Measurements from ENCODE around the gene SLC34A1. TPM values are rescaled to one million over a fixed set of nuclear protein-coding genes. Genes with fewer than 3 reads are reported as not detected.
"Not testable (repeated sequence)": the region's sequence is repeated elsewhere in the genome, so short reads cannot be mapped to it uniquely, and the experiment has no call there.

SLC34A1 gene
- total RNA-seq, 1 donor from 2014 or later = not detected

GRCh38 chr5:177372910-177373309 lies 11.3 kb upstream of the SLC34A1 start:
- H3K27ac Mint-ChIP-seq (ENCODE audit: unreplicated experiment) = no peak overlapping the region
- DNase-seq (ENCODE audit: low read depth) = no peak

GRCh38 chr5:177373806-177374205 lies 10.4 kb upstream of the SLC34A1 start:
- no peak overlapping the region for H3K4me2 ChIP-seq (ENCODE audit: low read length)
- H3K4me1 ChIP-seq (ENCODE audit: insufficient read depth, low read length) = peaks cover 6% of the 10 kb centered on the region
- H3K9me3 ChIP-seq (ENCODE audit: insufficient read depth, low read depth, low read length) = no peaks in the 10 kb centered on the region
- no peaks in the 10 kb centered on the region for H3K79me2 ChIP-seq (ENCODE audit: insufficient read depth, low read length)
- H3K4me1 Mint-ChIP-seq (ENCODE audit: low read depth, unreplicated experiment) = no peaks in the 10 kb centered on the region
- H3K27ac ChIP-seq (ENCODE audit: low read depth, low read length) = no peak overlapping the region
- H3K36me3 Mint-ChIP-seq (ENCODE audit: low read depth, unreplicated experiment) = peaks cover 9% of the 10 kb centered on the region
- H3K27me3 Mint-ChIP-seq (ENCODE audit: low read depth, unreplicated experiment) = peaks cover 18% of the 10 kb centered on the region
- DNase-seq (ENCODE audit: low read depth) (no peak), FAIRE-seq (no peak)
- no peak overlapping the region for H3K27ac Mint-ChIP-seq (ENCODE audit: unreplicated experiment)
- H3K27me3 ChIP-seq (ENCODE audit: insufficient read depth, low read length) = no peaks in the 10 kb centered on the region
- TF ChIP-seq EZH2 (IDR thresholded peaks at IDR 0.05; ENCODE audit: insufficient read depth, low read length) (no peak), CTCF (IDR thresholded peaks at IDR 0.05; ENCODE audit: insufficient read depth, low read depth, low read length) (no peak)
- no peak overlapping the region for H3K4me3 Mint-ChIP-seq (ENCODE audit: unreplicated experiment)
- no peaks in the 10 kb centered on the region for H3K36me3 ChIP-seq (ENCODE audit: insufficient read depth, low read length)
- peaks cover 3% of the 10 kb centered on the region for H3K9me3 Mint-ChIP-seq (ENCODE audit: unreplicated experiment)
- no peaks in the 10 kb centered on the region for H4K20me1 ChIP-seq (ENCODE audit: insufficient read depth, low read length)
- H2AFZ ChIP-seq (ENCODE audit: low read depth, low read length) = no peak overlapping the region
- H3K4me3 ChIP-seq (ENCODE audit: insufficient read depth, low read depth, low read length) = no peak overlapping the region
- no peak overlapping the region for H3K9ac ChIP-seq (ENCODE audit: low read length)

More at GRCh38 chr5:177372910-177373309, 11.3 kb upstream of the SLC34A1 start:
- H3K9me3 ChIP-seq (ENCODE audit: insufficient read depth, low read depth, low read length) = no peaks in the 10 kb centered on the region
- Mint-ChIP-seq H3K9me3 (ENCODE audit: unreplicated experiment) (peaks cover 3% of the 10 kb centered on the region), H3K4me1 (ENCODE audit: low read depth, unreplicated experiment) (no peaks in the 10 kb centered on the region), H3K27me3 (ENCODE audit: low read depth, unreplicated experiment) (peaks cover 17% of the 10 kb centered on the region), H3K36me3 (ENCODE audit: low read depth, unreplicated experiment) (peaks cover 11% of the 10 kb centered on the region), H3K4me3 (ENCODE audit: unreplicated experiment) (no peak overlapping the region)
- H3K27ac ChIP-seq (ENCODE audit: low read depth, low read length) = no peak overlapping the region
- TF ChIP-seq EZH2 (IDR thresholded peaks at IDR 0.05; ENCODE audit: insufficient read depth, low read length) (no peak), CTCF (IDR thresholded peaks at IDR 0.05; ENCODE audit: insufficient read depth, low read depth, low read length) (no peak)
- H3K79me2 ChIP-seq (ENCODE audit: insufficient read depth, low read length) = no peaks in the 10 kb centered on the region
- H2AFZ ChIP-seq (ENCODE audit: low read depth, low read length) = no peak overlapping the region
- H3K4me2 ChIP-seq (ENCODE audit: low read length) = no peak overlapping the region
- no peaks in the 10 kb centered on the region for H3K36me3 ChIP-seq (ENCODE audit: insufficient read depth, low read length)
- FAIRE-seq = no peak
- H3K4me3 ChIP-seq (ENCODE audit: insufficient read depth, low read depth, low read length) = no peak overlapping the region
- peaks cover 4% of the 10 kb centered on the region for H3K27me3 ChIP-seq (ENCODE audit: insufficient read depth, low read length)
- peaks cover 6% of the 10 kb centered on the region for H3K4me1 ChIP-seq (ENCODE audit: insufficient read depth, low read length)
- no peak overlapping the region for H3K9ac ChIP-seq (ENCODE audit: low read length)
- H4K20me1 ChIP-seq (ENCODE audit: insufficient read depth, low read length) = no peaks in the 10 kb centered on the region

- H3K27ac Mint-ChIP-seq (ENCODE audit: unreplicated experiment) = no peak overlapping the region
- peaks cover 15% of the 10 kb centered on the region for H3K27me3 Mint-ChIP-seq (ENCODE audit: low read depth, unreplicated experiment)
- DNase-seq (ENCODE audit: low read depth) (no peak), FAIRE-seq (no peak)
- no peaks in the 10 kb centered on the region for H3K9me3 ChIP-seq (ENCODE audit: insufficient read depth, low read depth, low read length)
- no peak overlapping the region for H2AFZ ChIP-seq (ENCODE audit: low read depth, low read length)
- H3K4me3 Mint-ChIP-seq (ENCODE audit: unreplicated experiment) = no peak overlapping the region
- H3K9ac ChIP-seq (ENCODE audit: low read length) = no peak overlapping the region
- H3K4me2 ChIP-seq (ENCODE audit: low read length) = no peak overlapping the region
- no peaks in the 10 kb centered on the region for H3K36me3 ChIP-seq (ENCODE audit: insufficient read depth, low read length)
- H3K27me3 ChIP-seq (ENCODE audit: insufficient read depth, low read length) = no peaks in the 10 kb centered on the region
- TF ChIP-seq CTCF (IDR thresholded peaks at IDR 0.05; ENCODE audit: insufficient read depth, low read depth, low read length) (no peak), EZH2 (IDR thresholded peaks at IDR 0.05; ENCODE audit: insufficient read depth, low read length) (no peak)
- H3K79me2 ChIP-seq (ENCODE audit: insufficient read depth, low read length) = no peaks in the 10 kb centered on the region
- H4K20me1 ChIP-seq (ENCODE audit: insufficient read depth, low read length) = no peaks in the 10 kb centered on the region
- peaks cover 2% of the 10 kb centered on the region for H3K9me3 Mint-ChIP-seq (ENCODE audit: unreplicated experiment)
- no peak overlapping the region for H3K4me3 ChIP-seq (ENCODE audit: insufficient read depth, low read depth, low read length)
- peaks cover 5% of the 10 kb centered on the region for H3K36me3 Mint-ChIP-seq (ENCODE audit: low read depth, unreplicated experiment)
- peaks cover 9% of the 10 kb centered on the region for H3K4me1 ChIP-seq (ENCODE audit: insufficient read depth, low read length)
- H3K4me1 Mint-ChIP-seq (ENCODE audit: low read depth, unreplicated experiment) = peaks cover 1% of the 10 kb centered on the region
- H3K27ac ChIP-seq (ENCODE audit: low read depth, low read length) = no peak overlapping the region
Observed at GRCh38 chr5:177374211-177374610, 10.0 kb upstream of the SLC34A1 start.

GRCh38 chr5:177375516-177375915 lies 8.7 kb upstream of the SLC34A1 start:
- not testable (repeated sequence) for H3K79me2 ChIP-seq (ENCODE audit: insufficient read depth, low read length); H2AFZ ChIP-seq (ENCODE audit: low read depth, low read length); H3K9me3 Mint-ChIP-seq (ENCODE audit: unreplicated experiment); H3K27me3 ChIP-seq (ENCODE audit: insufficient read depth, low read length); H3K4me3 ChIP-seq (ENCODE audit: insufficient read depth, low read depth, low read length); H4K20me1 ChIP-seq (ENCODE audit: insufficient read depth, low read length); H3K27ac Mint-ChIP-seq (ENCODE audit: unreplicated experiment); DNase-seq (ENCODE audit: low read depth); H3K9me3 ChIP-seq (ENCODE audit: insufficient read depth, low read depth, low read length); H3K4me3 Mint-ChIP-seq (ENCODE audit: unreplicated experiment); H3K36me3 Mint-ChIP-seq (ENCODE audit: low read depth, unreplicated experiment); H3K4me1 Mint-ChIP-seq (ENCODE audit: low read depth, unreplicated experiment); H3K36me3 ChIP-seq (ENCODE audit: insufficient read depth, low read length); H3K4me2 ChIP-seq (ENCODE audit: low read length); FAIRE-seq; H3K9ac ChIP-seq (ENCODE audit: low read length); H3K27ac ChIP-seq (ENCODE audit: low read depth, low read length)
- peaks cover 12% of the 10 kb centered on the region for H3K4me1 ChIP-seq (ENCODE audit: insufficient read depth, low read length)
- H3K27me3 Mint-ChIP-seq (ENCODE audit: low read depth, unreplicated experiment) = peaks cover 15% of the 10 kb centered on the region

All from astrocyte (in vitro differentiated cells and primary cell).